GM18499 (cell line): Measurements from ENCODE around the gene ZNF687.

Experiments used
- ATAC-seq: cut with Tn5 transposase; IDR thresholded peaks from one replicate; pipeline ENCODE4 v1.9.1; 2021; ENCODE audit warnings: moderate number of reproducible peaks; ENCODE audit not compliant: insufficient read depth, unreplicated experiment

ZNF687 gene

DNA sequence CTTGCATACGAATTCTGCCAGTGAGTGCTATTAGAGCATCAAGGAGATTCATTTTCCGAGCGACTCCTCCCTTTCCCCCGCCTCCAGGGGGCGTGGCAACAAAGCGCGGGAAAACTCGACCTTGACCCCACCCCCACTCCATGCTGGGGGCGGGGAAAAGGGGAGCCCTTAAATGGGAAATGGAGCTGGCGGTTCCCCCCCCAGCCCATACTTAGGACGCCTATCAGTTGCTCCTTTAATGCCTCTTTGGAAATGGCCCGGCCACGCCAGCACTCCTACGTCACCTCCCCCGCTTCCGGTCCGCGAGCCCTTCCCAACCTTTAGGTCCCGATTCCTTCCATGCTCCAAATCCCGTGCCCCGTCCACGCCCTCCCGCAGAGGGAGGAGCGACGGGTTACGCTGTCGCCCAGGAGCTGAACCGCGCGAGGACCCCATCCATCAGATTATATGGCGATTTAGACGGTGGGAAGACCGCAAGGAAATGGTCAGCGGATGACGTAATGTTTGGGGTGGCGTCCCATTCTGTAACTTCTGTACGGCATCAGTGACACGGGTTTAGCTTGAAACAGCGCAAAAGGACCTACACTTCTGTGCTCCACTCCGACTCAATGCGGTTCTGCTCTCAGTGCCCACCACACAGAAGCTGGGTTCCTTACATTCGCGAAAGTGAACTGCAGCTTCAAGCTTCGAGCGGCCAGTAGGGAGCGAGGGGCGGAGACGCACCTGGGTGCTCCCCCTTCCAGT lies 702 bp upstream of the ZNF687 start:
- ATAC-seq, result no peak

DNA sequence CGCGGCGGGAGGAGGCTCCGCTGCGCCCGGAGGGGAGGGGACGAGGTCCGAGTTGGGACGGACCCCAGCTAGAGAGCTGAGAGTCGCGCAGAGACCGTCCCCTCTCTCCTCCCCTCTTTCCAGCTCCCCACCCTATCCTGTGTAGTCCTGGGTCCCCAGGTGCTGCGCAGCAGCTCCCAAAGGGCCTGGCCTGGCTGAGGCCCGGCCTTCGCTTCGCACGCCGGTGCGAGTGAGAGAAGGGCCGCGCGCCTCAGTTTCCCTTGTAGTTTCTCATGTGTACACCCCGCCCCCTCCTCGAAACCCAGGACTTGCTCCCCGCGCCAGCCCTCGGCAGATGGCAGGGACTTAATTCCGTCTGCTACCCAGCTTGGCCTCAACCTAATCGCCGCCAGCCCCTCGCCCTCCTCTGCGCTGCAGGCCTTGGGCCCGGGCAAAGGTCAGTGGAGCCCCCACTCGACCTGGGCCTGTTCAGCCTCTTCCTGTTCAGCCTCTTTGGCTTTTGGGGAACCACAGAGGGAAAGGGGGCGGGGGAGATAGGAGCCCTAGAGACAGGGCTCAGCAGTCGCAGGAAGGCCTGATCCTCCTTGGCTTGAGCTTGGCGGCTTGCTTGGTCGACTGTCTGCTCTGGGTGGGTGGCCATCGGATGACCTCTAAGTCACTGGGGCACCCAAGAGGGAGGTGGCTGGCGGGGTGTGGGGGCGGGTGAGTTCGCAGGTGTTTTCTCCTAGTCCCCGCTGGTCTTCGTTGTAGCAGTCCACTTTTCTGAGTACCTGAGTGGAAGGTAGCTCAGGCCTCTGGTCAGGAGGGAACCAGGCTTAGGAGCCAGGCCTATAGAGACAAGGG lies 1.0 kb downstream of the ZNF687 start:
- no peak for ATAC-seq

- ATAC-seq, result no peak
Measured at GRCh38 chr1:151284013-151284577, 2.0 kb downstream of the ZNF687 start.

DNA sequence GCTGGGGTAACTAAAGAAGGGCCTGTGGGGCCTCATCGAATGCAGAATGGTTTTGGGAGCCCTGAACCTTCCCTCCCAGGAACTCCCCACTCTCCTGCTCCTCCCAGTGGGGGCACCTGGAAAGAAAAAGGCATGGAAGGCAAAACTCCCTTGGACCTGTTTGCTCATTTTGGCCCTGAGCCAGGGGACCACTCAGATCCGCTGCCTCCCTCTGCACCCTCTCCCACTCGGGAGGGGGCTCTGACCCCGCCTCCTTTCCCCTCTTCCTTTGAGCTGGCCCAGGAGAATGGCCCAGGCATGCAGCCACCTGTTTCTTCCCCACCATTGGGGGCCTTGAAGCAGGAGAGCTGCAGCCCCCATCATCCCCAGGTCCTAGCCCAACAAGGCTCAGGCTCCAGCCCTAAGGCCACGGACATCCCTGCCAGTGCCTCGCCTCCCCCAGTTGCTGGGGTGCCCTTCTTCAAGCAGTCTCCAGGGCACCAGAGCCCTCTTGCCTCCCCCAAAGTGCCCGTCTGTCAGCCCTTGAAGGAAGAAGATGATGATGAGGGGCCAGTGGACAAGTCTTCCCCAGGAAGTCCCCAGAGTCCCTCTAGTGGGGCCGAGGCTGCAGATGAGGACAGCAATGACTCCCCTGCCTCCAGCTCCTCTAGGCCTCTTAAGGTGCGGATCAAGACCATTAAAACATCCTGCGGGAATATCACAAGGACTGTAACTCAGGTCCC lies 4.7 kb downstream of the ZNF687 start:
- ATAC-seq, result no peak

GRCh38 chr1:151287341-151287699 lies 5.2 kb downstream of the ZNF687 start:
- ATAC-seq, result no peak

DNA sequence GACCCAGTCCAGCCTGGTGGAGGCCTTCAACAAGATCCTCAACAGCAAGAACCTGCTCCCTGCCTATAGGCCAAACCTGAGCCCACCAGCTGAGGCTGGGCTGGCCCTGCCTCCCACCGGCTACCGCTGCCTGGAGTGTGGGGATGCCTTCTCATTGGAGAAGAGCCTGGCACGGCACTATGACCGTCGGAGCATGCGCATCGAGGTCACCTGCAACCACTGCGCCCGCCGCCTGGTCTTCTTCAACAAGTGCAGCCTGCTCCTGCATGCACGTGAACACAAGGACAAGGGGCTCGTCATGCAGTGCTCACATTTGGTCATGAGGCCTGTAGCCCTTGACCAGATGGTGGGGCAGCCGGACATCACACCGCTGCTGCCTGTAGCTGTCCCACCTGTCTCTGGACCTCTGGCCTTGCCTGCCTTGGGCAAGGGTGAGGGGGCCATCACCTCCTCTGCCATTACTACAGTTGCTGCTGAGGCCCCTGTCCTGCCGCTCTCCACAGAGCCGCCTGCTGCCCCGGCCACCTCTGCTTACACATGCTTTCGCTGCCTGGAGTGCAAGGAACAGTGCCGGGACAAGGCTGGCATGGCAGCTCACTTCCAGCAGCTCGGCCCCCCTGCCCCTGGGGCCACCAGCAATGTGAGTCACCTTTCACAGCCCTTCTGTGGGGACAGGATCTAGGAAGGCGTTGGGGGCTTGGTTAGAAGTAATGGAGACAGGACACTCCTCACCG lies 5.8 kb downstream of the ZNF687 start:
- ATAC-seq, result no peak

GRCh38 chr1:151288502-151288901 lies 6.4 kb downstream of the ZNF687 start:
- no peak for ATAC-seq

- ATAC-seq, result no peak
Measured at GRCh38 chr1:151289080-151289935, 7.2 kb downstream of the ZNF687 start.

DNA sequence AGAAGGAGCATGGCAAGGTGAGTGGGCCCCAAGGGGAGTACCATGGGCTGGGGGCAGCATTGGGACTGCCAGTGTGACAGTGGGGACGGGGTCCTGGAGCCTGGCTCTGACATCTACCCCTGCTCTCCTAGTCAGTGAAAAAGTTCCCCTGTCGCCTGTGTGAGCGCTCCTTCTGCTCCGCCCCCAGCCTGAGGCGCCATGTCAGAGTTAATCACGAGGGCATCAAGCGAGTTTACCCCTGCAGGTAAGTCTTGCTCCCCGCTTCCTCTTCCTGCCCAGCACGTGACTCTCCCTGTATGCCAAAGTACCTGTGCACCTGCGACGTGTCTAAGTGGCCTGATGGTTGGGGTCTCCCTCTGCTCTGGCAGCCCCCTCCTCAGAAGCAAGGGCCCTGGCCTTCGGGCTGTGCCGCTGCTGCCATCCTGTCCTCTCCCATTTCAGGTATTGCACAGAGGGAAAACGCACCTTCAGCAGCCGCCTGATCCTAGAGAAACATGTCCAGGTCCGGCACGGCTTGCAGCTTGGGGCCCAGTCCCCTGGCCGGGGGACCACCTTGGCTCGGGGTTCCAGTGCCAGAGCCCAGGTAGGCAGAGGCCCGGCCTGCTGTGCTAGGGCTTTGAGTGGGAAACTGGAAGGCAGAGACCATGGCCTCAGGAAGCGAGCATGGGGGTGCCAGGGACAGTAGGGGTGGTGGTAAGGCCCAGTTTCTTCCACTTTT lies 8.1 kb downstream of the ZNF687 start:
- ATAC-seq, result no peak

- no peak for ATAC-seq
Measured at GRCh38 chr1:151290709-151291303, 8.7 kb downstream of the ZNF687 start.

DNA sequence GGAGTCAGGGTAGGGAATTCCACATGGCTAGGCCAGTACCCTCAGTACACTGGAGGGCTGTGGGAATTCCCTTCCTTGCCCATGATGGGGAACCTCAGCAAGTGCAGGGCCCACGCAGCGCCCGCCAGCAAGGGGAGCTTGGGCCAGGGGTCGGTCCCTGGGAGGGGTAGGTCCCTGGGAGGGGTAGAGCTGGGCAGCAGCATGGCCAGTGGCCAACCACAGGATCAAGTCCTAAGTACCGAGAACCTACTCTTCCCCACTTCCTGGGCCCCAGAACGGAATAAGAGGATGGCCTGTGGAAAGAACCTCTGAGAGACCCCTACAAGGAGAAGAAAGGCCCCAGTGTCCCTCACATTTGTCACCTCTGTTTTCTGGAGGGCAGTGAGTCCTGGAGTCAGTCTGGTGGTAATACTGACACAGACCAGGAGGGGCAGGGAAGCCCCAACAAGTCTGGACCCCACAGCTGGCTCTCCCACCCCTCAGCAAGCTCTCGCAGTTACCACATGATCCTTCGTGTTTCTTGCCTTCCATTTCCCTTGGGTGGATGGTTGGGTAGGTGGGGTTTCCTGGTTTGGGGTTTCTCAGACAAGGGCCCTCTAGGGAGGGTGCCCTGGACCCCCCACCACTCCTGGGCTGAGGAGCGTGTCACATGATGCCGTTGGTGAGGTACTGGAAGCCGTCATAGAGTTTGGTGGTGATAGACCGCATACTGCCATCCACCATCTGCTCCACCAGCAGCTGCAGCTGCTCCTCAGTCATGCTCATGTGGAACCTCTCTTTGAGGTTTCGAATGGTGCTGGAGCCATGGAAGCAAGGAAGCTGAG lies 10.3 kb downstream of the ZNF687 start:
- no peak for ATAC-seq

DNA sequence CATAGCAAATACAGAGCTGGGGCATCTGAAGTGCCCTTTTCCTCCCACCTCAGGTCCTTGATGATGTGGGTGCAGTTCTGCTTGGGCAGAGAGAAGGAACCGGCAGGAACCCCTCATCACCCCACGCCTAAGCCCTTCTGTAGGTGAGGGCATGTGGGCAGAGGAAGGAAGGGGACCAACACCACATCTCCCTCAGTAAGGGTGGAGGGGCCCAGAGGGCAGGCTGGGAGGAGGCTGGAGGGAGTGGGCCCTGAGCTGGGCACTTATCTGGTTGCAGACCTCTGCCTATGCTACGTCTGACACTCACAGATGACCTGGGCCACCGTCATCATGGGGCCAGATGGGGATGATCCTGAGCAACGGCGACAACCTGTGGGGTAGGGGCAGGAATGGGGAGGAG lies 11.0 kb downstream of the ZNF687 start:
- ATAC-seq, result no peak

DNA sequence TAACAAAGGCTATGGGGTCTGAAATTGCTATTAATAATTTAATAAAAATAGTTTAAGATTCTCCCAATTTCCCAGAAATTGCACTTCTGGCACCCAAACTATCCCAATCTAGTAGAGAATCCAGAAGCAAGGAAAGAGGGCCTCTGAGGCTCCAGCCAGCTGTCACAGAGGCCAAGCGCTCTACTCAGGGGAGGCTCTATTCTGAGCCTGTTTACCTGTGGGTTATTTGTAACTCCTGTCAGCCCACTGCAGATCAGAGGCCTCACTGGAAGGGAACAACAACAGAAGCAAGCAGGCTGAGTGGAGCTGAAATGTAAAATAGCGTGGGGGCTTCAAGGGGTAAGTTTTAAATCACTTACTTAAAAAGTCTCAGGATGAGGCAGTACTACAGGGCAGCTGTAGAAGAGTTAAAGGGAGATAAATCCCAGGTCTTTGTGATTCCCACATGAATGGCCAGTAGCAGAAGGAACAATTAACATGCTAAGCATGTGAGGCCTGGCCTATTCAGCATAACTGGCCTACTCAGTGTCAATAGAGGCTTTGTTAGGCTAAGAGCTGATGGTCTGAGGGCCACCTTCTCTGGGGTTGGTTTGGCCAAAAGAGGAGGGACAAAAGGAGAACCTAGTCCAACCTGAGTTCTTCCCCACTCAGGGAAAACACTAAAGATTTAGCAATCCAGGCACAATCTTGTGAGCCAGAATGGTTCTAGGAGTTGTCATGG lies 12.8 kb downstream of the ZNF687 start:
- no peak for ATAC-seq

DNA sequence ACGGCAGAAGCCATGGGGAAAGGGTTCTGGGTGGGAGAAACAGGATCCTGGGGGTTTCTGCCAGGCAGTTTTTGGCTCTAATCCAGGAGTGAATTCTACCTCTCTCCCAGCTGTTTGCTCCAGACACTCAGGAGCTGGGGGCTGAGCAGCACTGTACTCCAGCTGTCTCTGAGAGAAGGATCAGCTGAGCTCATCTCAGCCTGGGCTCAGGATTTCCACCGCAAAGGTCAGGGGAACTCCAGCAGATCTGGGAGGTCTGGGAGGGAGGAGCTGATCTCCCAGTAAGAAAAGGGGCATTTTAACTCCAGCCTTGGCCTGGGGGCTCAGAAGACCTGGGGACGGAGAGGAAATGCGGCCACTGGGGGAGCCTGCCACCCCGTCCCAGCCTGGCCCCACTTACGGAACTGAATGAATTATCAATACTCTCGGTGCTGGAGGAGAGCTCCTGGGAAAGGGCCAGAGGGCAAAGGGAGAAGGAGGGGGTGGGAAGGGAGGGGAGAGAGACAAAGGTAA lies 27.8 kb downstream of the ZNF687 start:
- ATAC-seq, result no peak

- no peak for ATAC-seq
Measured at GRCh38 chr1:151311011-151311410, 28.9 kb downstream of the ZNF687 start.

- ATAC-seq, result no peak
Measured at GRCh38 chr1:151311589-151312331, 29.7 kb downstream of the ZNF687 start.
